Measurements from ENCODE around the gene TFEC. TPM values are rescaled to one million over a fixed set of nuclear protein-coding genes. Genes with fewer than 3 reads are reported as not detected.

TFEC gene, protein sequence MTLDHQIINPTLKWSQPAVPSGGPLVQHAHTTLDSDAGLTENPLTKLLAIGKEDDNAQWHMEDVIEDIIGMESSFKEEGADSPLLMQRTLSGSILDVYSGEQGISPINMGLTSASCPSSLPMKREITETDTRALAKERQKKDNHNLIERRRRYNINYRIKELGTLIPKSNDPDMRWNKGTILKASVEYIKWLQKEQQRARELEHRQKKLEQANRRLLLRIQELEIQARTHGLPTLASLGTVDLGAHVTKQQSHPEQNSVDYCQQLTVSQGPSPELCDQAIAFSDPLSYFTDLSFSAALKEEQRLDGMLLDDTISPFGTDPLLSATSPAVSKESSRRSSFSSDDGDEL
- total RNA-seq: 10 to 100 TPM in 1 of 5 experiments, 1 to 10 TPM in 2, under 1 TPM in 1, not detected in 1; 0.97 to 15.4 (median 1.7) TPM
- polyA plus RNA-seq: not detected
- not detected for total RNA-seq

DNA sequence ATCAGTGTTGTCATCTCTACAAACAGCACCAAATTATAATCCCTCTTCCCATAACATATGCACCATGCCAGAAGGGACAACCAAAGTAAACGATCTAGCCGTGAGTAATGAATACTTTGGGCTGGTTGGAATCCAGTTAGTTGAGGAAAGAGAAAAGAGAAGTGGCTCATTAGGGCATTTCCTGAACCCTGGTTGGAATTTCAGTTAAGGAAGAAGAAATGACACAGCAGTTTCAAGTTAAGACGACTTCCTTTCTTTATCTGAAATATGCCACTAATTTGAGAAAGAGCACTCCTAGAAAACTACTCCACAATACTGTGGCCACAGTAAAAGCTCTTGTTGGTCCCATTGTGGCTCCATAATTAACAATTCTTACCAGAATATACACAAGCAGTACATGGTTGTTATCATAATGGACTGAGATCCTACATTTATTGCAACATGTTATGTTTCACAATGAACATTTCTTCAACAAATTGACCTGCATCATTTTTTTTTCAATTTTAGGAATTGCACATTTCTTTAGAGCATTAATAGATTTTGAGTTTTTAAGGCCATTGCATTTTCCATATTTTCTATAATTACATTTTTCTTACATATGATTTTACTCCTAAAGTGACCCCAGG, at the start of gene TFEC:
Gene TFEC (minus strand): TSS at position 113 of the 626 bp plus-strand sequence. CDS start 46,322 bp downstream, outside the sequence.
- no peaks in the 10 kb centered on the region for H3K9me3 ChIP-seq (ENCODE audit: control insufficient read depth in 2 of 3, low read length in 3 of 3)
- ChIA-PET CTCF (no interaction called here), POLR2A (no interaction called here)
- H3K27ac ChIP-seq (ENCODE audit: low read depth, low read length): no peak within 1 kb of the TSS
- H3K4me3 ChIP-seq (ENCODE audit: low read length): no peak within 1 kb of the TSS
- Mint-ChIP-seq H3K27me3 (peaks cover 5 to 27% (median 10%) of the 10 kb centered on the region in 5 donors), H3K36me3 (no peaks in the 10 kb centered on the region), H3K9me3 (peaks cover 0 to 8% (median 0%) of the 10 kb centered on the region in 11 donors), H3K27ac (no peak within 1 kb of the TSS), H3K4me1 (no peaks in the 10 kb centered on the region), H3K4me3 (no peak within 1 kb of the TSS)
- DNase-seq (no peak), ATAC-seq (peak; percentile 22)
- no peaks in the 10 kb centered on the region for H3K36me3 ChIP-seq (ENCODE audit: control insufficient read depth in 2 of 3, insufficient read depth in 3 of 3, low read length in 3 of 3)
- no peaks in the 10 kb centered on the region for H3K27me3 ChIP-seq (ENCODE audit: control insufficient read depth in 2 of 2, insufficient read depth in 2 of 2, low read length in 2 of 2)
- intact Hi-C loops (cut with micrococcal nuclease): no loop called here
- H3K4me1 ChIP-seq (ENCODE audit: control insufficient read depth in 2 of 2, insufficient read depth in 2 of 2, low read length in 2 of 2): no peaks in the 10 kb centered on the region

DNA sequence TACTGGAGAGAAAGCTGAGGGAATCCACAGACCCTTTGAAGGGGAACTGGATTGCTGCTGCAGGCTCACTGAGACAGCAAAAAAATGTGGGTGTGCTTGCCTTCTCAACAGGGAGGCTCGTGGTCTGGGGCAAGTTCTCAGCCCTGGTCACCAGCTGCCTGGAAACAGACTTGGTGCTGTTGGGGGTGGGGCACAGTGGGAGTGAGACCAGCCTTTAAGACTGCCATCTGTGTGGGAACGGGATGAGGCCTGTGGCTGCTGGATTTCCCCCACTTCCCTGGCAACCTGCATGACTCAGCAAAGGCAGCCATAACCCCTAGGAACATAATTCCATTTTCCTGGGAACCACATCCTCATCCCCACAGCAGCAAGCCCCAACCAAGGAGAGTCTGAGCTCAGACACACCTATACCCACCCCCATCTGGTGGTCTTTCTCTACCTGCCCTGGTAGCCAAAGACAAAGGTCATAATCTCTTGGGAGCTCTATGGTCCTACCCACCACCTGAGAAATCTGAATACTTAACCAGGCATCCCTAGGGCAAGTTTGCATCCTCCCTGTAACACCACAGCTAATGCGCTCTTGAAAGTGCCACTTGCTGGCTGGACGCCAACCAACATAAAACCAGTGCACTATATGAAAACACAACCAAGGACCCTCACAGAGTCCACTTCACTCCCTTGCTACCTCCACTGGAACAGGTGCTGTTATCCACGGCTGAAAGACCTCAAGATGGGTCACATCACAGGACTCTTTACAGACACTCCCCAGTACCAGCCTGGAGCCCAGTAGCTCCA, 45.0 kb upstream of the TFEC start:
- H3K4me3 ChIP-seq (ENCODE audit: low read length): no peak overlapping the region
- no peaks in the 10 kb centered on the region for H3K36me3 Mint-ChIP-seq
- intact Hi-C loops (cut with micrococcal nuclease): no loop called here
- H3K27me3 Mint-ChIP-seq: peaks cover 0 to 1% (median 0%) of the 10 kb centered on the region in 5 donors
- POLR2A ChIA-PET: no interaction called here
- ATAC-seq (no peak), DNase-seq (no peak)
- H3K4me1 ChIP-seq (ENCODE audit: control insufficient read depth in 2 of 2, insufficient read depth in 2 of 2, low read length in 2 of 2): no peaks in the 10 kb centered on the region
- no peaks in the 10 kb centered on the region for H3K36me3 ChIP-seq (ENCODE audit: control insufficient read depth in 2 of 3, insufficient read depth in 3 of 3, low read length in 3 of 3)
- no peaks in the 10 kb centered on the region for H3K4me1 Mint-ChIP-seq
- H3K27ac Mint-ChIP-seq: no peak overlapping the region
- CTCF ChIA-PET: no interaction called here
- H3K9me3 Mint-ChIP-seq: peaks cover 0 to 7% (median 0%) of the 10 kb centered on the region in 11 donors
- H3K27ac ChIP-seq (ENCODE audit: low read depth, low read length): no peak overlapping the region
- H3K27me3 ChIP-seq (ENCODE audit: control insufficient read depth in 2 of 2, insufficient read depth in 2 of 2, low read length in 2 of 2): no peaks in the 10 kb centered on the region
- H3K4me3 Mint-ChIP-seq: no peak overlapping the region
- no peaks in the 10 kb centered on the region for H3K9me3 ChIP-seq (ENCODE audit: control insufficient read depth in 2 of 3, low read length in 3 of 3)

DNA sequence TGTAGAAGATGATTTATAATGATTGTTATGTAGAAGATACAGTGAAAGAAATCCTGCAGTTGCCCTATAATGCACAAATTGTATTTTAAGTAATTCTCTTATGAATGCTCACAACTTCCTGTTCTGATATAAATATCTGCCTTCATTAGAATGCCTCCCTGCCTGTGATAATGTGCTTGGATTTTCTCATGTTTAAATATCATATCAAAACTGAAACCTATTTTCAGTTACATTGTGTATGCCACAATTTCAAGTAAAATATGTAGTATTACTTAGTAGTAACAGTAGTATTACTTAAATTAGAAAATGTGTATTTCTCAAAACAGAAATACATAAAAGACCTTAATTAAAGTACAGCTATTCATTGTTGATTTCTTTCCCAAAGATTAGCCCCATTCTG, 41.1 kb upstream of the TFEC start:
- no peaks in the 10 kb centered on the region for H3K9me3 ChIP-seq (ENCODE audit: control insufficient read depth in 2 of 3, low read length in 3 of 3)
- H3K27me3 Mint-ChIP-seq: no peaks in the 10 kb centered on the region
- H3K36me3 Mint-ChIP-seq: no peaks in the 10 kb centered on the region
- H3K4me3 ChIP-seq (ENCODE audit: low read length): no peak overlapping the region
- ChIA-PET POLR2A (no interaction called here), CTCF (no interaction called here)
- H3K27me3 ChIP-seq (ENCODE audit: control insufficient read depth in 2 of 2, insufficient read depth in 2 of 2, low read length in 2 of 2): no peaks in the 10 kb centered on the region
- DNase-seq: no peak
- no peak for ATAC-seq
- H3K9me3 Mint-ChIP-seq: peaks cover 0 to 7% (median 0%) of the 10 kb centered on the region in 11 donors
- H3K4me3 Mint-ChIP-seq: no peak overlapping the region
- H3K4me1 Mint-ChIP-seq: no peaks in the 10 kb centered on the region
- intact Hi-C loops (cut with micrococcal nuclease): no loop called here
- H3K36me3 ChIP-seq (ENCODE audit: control insufficient read depth in 2 of 3, insufficient read depth in 3 of 3, low read length in 3 of 3): no peaks in the 10 kb centered on the region
- no peaks in the 10 kb centered on the region for H3K4me1 ChIP-seq (ENCODE audit: control insufficient read depth in 2 of 2, insufficient read depth in 2 of 2, low read length in 2 of 2)
- H3K27ac ChIP-seq (ENCODE audit: low read depth, low read length): no peak overlapping the region
- H3K27ac Mint-ChIP-seq: no peak overlapping the region

DNA sequence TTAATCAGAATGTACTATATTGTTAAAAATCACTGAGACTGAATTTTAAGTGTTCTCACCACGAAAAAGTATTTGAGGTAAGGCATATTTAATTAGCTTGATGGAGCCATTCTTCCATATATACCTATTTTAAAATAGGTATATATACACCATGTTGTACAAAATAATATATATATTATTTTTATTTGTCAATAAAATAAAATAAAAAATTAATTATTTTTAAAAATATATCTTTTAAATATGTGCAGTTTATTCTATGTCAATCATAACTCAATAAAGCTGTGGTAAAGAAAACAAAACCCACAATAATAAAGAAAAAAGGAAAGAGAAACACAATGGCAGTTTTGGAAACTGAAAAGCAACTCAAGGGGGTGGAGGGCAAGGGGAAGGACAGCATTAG, 33.6 kb upstream of the TFEC start:
- intact Hi-C loops (cut with micrococcal nuclease): no loop called here
- Histone ChIP-seq H3K9me3 (ENCODE audit: control insufficient read depth in 2 of 3, low read length in 3 of 3) (no peaks in the 10 kb centered on the region), H3K4me1 (ENCODE audit: control insufficient read depth in 2 of 2, insufficient read depth in 2 of 2, low read length in 2 of 2) (no peaks in the 10 kb centered on the region), H3K27me3 (ENCODE audit: control insufficient read depth in 2 of 2, insufficient read depth in 2 of 2, low read length in 2 of 2) (no peaks in the 10 kb centered on the region), H3K4me3 (ENCODE audit: low read length) (no peak overlapping the region), H3K27ac (ENCODE audit: low read depth, low read length) (no peak overlapping the region), H3K36me3 (ENCODE audit: control insufficient read depth in 2 of 3, insufficient read depth in 3 of 3, low read length in 3 of 3) (no peaks in the 10 kb centered on the region)
- H3K9me3 Mint-ChIP-seq: peaks cover 0 to 9% (median 0%) of the 10 kb centered on the region in 11 donors
- H3K27me3 Mint-ChIP-seq: peaks cover 0 to 4% (median 0%) of the 10 kb centered on the region in 5 donors
- no peak overlapping the region for H3K4me3 Mint-ChIP-seq
- ATAC-seq (no peak), DNase-seq (no peak)
- POLR2A ChIA-PET: no interaction called here
- no peaks in the 10 kb centered on the region for H3K36me3 Mint-ChIP-seq
- H3K27ac Mint-ChIP-seq: no peak overlapping the region
- H3K4me1 Mint-ChIP-seq: no peaks in the 10 kb centered on the region
- CTCF ChIA-PET: no interaction called here

DNA sequence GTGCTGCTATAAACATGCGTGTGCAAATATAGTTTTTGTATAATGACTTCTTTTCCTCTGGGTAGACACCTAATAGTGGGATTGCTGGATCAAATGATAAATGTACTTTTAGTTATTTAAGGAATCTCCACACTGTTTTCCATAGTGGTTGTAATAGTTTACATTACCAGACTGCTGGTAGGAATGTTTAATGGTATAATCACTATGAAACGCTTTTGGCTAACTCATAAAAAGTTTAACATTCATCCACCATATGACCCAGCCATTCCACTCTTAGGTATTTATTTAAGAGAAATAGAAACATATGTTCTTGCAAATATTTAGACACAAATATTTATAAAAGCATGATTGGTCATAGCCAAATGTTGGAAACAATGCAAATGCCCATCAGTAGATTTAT, 32.1 kb upstream of the TFEC start:
- Mint-ChIP-seq H3K4me1 (no peaks in the 10 kb centered on the region), H3K9me3 (peaks cover 0 to 9% (median 0%) of the 10 kb centered on the region in 11 donors), H3K4me3 (no peak overlapping the region), H3K27ac (no peak overlapping the region), H3K27me3 (peaks cover 0 to 4% (median 0%) of the 10 kb centered on the region in 5 donors), H3K36me3 (no peaks in the 10 kb centered on the region)
- DNase-seq (no peak), ATAC-seq (no peak)
- no peaks in the 10 kb centered on the region for H3K27me3 ChIP-seq (ENCODE audit: control insufficient read depth in 2 of 2, insufficient read depth in 2 of 2, low read length in 2 of 2)
- intact Hi-C loops (cut with micrococcal nuclease): no loop called here
- ChIA-PET CTCF (no interaction called here), POLR2A (no interaction called here)
- no peaks in the 10 kb centered on the region for H3K36me3 ChIP-seq (ENCODE audit: control insufficient read depth in 2 of 3, insufficient read depth in 3 of 3, low read length in 3 of 3)
- H3K4me3 ChIP-seq (ENCODE audit: low read length): no peak overlapping the region
- H3K9me3 ChIP-seq (ENCODE audit: control insufficient read depth in 2 of 3, low read length in 3 of 3): no peaks in the 10 kb centered on the region
- H3K27ac ChIP-seq (ENCODE audit: low read depth, low read length): no peak overlapping the region
- no peaks in the 10 kb centered on the region for H3K4me1 ChIP-seq (ENCODE audit: control insufficient read depth in 2 of 2, insufficient read depth in 2 of 2, low read length in 2 of 2)

DNA sequence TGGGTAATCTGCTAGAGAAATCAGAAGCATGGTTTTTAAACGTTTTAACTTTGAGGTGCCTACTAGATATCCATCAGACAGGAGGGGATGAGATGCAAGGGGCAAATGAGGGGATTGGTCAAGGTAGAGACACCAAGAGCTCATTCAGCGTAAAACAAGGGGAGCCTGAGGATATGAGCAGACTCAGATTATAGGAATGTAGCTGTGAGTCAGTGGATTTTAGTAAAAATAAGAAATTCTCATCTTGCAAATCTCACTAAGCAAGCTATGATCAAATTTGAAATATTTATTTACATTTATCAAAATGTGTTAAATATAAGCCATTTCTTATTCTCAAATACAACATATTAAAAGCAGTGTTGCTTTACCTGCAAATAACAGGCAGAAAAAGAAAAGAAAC, 21.4 kb upstream of the TFEC start:
- H3K4me1 ChIP-seq (ENCODE audit: control insufficient read depth in 2 of 2, insufficient read depth in 2 of 2, low read length in 2 of 2): no peaks in the 10 kb centered on the region
- no peaks in the 10 kb centered on the region for H3K36me3 ChIP-seq (ENCODE audit: control insufficient read depth in 2 of 3, insufficient read depth in 3 of 3, low read length in 3 of 3)
- Mint-ChIP-seq H3K4me3 (no peak overlapping the region), H3K27ac (no peak overlapping the region), H3K36me3 (no peaks in the 10 kb centered on the region), H3K4me1 (no peaks in the 10 kb centered on the region), H3K27me3 (no peaks in the 10 kb centered on the region), H3K9me3 (peaks cover 0 to 16% (median 5%) of the 10 kb centered on the region in 11 donors)
- POLR2A ChIA-PET: no interaction called here
- CTCF ChIA-PET: no interaction called here
- intact Hi-C loops (cut with micrococcal nuclease): no loop called here
- H3K27ac ChIP-seq (ENCODE audit: low read depth, low read length): no peak overlapping the region
- ATAC-seq (no peak), DNase-seq (no peak)
- H3K4me3 ChIP-seq (ENCODE audit: low read length): no peak overlapping the region
- no peaks in the 10 kb centered on the region for H3K9me3 ChIP-seq (ENCODE audit: control insufficient read depth in 2 of 3, low read length in 3 of 3)
- H3K27me3 ChIP-seq (ENCODE audit: control insufficient read depth in 2 of 2, insufficient read depth in 2 of 2, low read length in 2 of 2): no peaks in the 10 kb centered on the region

Data from naive thymus-derived CD4-positive, alpha-beta T cell (primary cell).